Measurements from ENCODE around the gene CDK2.
A peak's percentile ranks its signal among the peaks of the same experiment; 100 is the strongest.
"Not testable (repeated sequence)": the region's sequence is repeated elsewhere in the genome, so short reads cannot be mapped to it uniquely, and the experiment has no call there.

CDK2 gene

GRCh38 chr12:55966408-55967281 lies at the start of gene CDK2:
Gene CDK2, plus strand, starts transcription at chr12:55966830. Its CDS starts 179 bp downstream, at chr12:55967009.
- Histone ChIP-seq H3K4me1 (ENCODE audit: insufficient read depth, low read length) (peaks cover 3% of the 10 kb centered on the region; the same call in 1 of the 2 replicates), H3K27me3 (ENCODE audit: insufficient read depth, low read length) (no peaks in the 10 kb centered on the region), H3K4me3 (ENCODE audit: low read length) (peak within 1 kb of the TSS; percentile 97), H3K27ac (ENCODE audit: low read length) (no peak within 1 kb of the TSS), H3K36me3 (ENCODE audit: insufficient read depth, low read depth, low read length) (peaks cover 34% of the 10 kb centered on the region), H3K9ac (ENCODE audit: low read depth, low read length) (peak within 1 kb of the TSS; percentile 92), H3K9me3 (ENCODE audit: insufficient read depth, low read depth, low read length) (no peaks in the 10 kb centered on the region)

- H3K4me1 ChIP-seq (ENCODE audit: insufficient read depth, low read length); H3K4me3 ChIP-seq (ENCODE audit: low read length); H3K9ac ChIP-seq (ENCODE audit: low read depth, low read length); H3K27me3 ChIP-seq (ENCODE audit: insufficient read depth, low read length); H3K9me3 ChIP-seq (ENCODE audit: insufficient read depth, low read depth, low read length); H3K27ac ChIP-seq (ENCODE audit: low read length): not testable (repeated sequence)
- H3K36me3 ChIP-seq (ENCODE audit: insufficient read depth, low read depth, low read length), result peaks cover 41% of the 10 kb centered on the region
Observed at GRCh38 chr12:55919032-55919431, 47.6 kb upstream of the CDK2 start.

GRCh38 chr12:55922126-55922525 lies 44.5 kb upstream of the CDK2 start:
- H3K27ac ChIP-seq (ENCODE audit: low read length), result no peak overlapping the region

GRCh38 chr12:55923648-55924047 lies 43.0 kb upstream of the CDK2 start:
- not testable (repeated sequence) for H3K27ac ChIP-seq (ENCODE audit: low read length); H3K27me3 ChIP-seq (ENCODE audit: insufficient read depth, low read length); H3K4me1 ChIP-seq (ENCODE audit: insufficient read depth, low read length); H3K4me3 ChIP-seq (ENCODE audit: low read length); H3K9ac ChIP-seq (ENCODE audit: low read depth, low read length); H3K9me3 ChIP-seq (ENCODE audit: insufficient read depth, low read depth, low read length)
- peaks cover 42% of the 10 kb centered on the region for H3K36me3 ChIP-seq (ENCODE audit: insufficient read depth, low read depth, low read length)

More at GRCh38 chr12:55922126-55922525, 44.5 kb upstream of the CDK2 start:
- Histone ChIP-seq H3K9me3 (ENCODE audit: insufficient read depth, low read depth, low read length) (no peaks in the 10 kb centered on the region), H3K27me3 (ENCODE audit: insufficient read depth, low read length) (no peaks in the 10 kb centered on the region), H3K36me3 (ENCODE audit: insufficient read depth, low read depth, low read length) (peaks cover 42% of the 10 kb centered on the region), H3K4me1 (ENCODE audit: insufficient read depth, low read length) (0 out of 2 replicates have a peak, but pooled peaks cover 3% of the 10 kb centered on the region), H3K4me3 (ENCODE audit: low read length) (no peak overlapping the region), H3K9ac (ENCODE audit: low read depth, low read length) (no peak overlapping the region)

GRCh38 chr12:55925371-55925770 lies 41.3 kb upstream of the CDK2 start:
- Histone ChIP-seq H3K27me3 (ENCODE audit: insufficient read depth, low read length) (no peaks in the 10 kb centered on the region), H3K27ac (ENCODE audit: low read length) (no peak overlapping the region), H3K36me3 (ENCODE audit: insufficient read depth, low read depth, low read length) (peaks cover 34% of the 10 kb centered on the region), H3K9ac (ENCODE audit: low read depth, low read length) (peak overlapping the region; percentile 96; the same call in 1 of the 2 replicates), H3K4me3 (ENCODE audit: low read length) (peak overlapping the region; percentile 93; the same call in 1 of the 2 replicates), H3K4me1 (ENCODE audit: insufficient read depth, low read length) (peaks cover 9% of the 10 kb centered on the region; the same call in 1 of the 2 replicates), H3K9me3 (ENCODE audit: insufficient read depth, low read depth, low read length) (no peaks in the 10 kb centered on the region)

DNA sequence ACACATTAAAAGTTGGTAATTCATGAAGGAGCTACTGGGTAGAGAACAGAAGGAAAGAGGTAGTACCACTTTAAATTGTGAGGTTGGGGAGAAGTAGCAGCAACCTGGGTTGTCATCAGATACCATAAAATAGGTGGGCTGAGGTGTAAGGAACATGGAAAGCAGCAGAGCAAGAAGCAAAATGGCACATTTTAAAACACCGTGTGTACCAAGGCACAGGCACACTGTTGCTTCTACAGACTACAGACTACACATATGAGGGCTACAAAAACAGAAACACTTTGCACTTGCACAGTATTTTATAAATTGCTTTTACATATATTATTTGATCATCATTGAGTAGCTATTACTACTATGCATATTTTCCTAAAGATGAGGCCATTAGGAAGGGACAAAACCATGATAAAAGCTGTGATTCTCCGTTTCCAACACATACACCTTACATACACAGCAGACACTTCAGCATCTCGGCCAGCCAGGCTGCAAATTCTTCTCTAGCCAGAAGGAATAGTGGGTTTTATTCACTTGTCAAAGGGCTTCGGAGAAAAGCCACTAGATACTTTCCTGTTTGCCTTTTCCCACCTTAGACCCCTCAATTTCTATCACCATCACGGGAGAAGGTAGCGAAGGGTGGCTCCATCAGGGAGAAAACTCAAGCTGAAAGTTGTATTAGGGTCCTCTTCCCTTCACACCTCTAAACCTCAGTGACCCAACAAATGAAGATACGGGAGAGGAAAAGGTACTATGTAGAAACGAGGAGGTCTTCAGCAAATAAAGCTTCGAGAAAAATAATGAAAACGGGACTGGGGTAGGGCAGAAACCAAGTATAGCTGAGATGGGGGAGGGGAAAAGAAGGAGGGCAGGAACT lies 40.5 kb upstream of the CDK2 start:
- Histone ChIP-seq H3K36me3 (ENCODE audit: insufficient read depth, low read depth, low read length) (peaks cover 30% of the 10 kb centered on the region), H3K4me3 (ENCODE audit: low read length) (peak overlapping the region; percentile 93), H3K4me1 (ENCODE audit: insufficient read depth, low read length) (peaks cover 10% of the 10 kb centered on the region; the same call in 1 of the 2 replicates), H3K9me3 (ENCODE audit: insufficient read depth, low read depth, low read length) (no peaks in the 10 kb centered on the region), H3K27ac (ENCODE audit: low read length) (peak overlapping the region; percentile 35), H3K27me3 (ENCODE audit: insufficient read depth, low read length) (peaks cover 2% of the 10 kb centered on the region; the same call in 1 of the 2 replicates), H3K9ac (ENCODE audit: low read depth, low read length) (peak overlapping the region; percentile 96; the same call in 1 of the 2 replicates)

GRCh38 chr12:55926738-55927587 lies 39.7 kb upstream of the CDK2 start:
- Histone ChIP-seq H3K27ac (ENCODE audit: low read length) (peak overlapping the region; percentile 84), H3K9ac (ENCODE audit: low read depth, low read length) (peak overlapping the region; percentile 96), H3K27me3 (ENCODE audit: insufficient read depth, low read length) (peaks cover 8% of the 10 kb centered on the region; the same call in 1 of the 2 replicates), H3K9me3 (ENCODE audit: insufficient read depth, low read depth, low read length) (no peaks in the 10 kb centered on the region), H3K4me1 (ENCODE audit: insufficient read depth, low read length) (peaks cover 15% of the 10 kb centered on the region), H3K36me3 (ENCODE audit: insufficient read depth, low read depth, low read length) (peaks cover 27% of the 10 kb centered on the region), H3K4me3 (ENCODE audit: low read length) (peak overlapping the region; percentile 93)

DNA sequence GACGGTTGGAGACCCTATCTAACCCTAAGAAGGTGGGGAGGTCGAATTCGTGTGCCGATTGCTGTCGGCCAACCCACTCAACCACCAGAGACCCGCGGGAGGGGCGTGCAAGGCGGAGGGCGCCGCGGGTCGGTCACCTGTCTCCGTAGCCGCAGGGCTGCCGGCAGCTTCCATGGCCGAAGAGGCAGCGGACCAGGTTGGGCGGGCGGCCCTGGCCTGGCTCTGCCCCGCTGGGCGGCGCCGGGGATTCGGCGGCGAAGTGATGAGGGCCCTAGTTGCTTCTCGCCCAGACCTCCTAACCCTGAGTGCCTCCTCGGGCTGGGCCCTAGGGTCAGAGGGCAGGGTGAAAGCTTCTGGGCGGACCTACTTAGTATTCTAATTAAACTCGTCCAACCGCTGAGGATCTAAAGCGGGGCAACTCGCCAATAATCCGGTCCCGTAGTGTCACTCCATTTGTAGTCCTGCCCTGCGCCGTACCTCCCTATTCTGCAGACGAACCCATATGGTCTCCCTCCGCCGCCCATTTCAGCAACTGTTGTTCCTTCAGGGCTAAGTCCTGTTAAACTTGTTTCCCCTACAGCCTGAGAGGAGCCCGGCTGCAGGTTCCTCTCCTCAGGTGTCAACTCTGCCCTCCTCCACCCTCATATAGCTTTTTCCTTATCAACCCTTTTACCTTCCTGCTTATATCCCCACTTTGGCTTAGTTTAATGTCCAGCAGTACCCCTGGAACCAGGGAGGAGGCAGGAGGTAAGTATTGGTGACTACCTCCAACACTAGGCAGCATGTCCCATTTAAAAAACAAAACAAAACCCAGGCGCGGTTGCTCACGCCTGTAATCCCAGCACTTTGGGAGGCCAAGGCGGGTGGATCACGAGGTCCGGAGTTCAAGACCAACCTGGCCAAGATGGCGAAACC lies 38.8 kb upstream of the CDK2 start, which contains the start of gene PYM1:
Gene PYM1, minus strand, starts transcription at position 307 of the 915 bp plus-strand sequence. Its CDS starts 133 bp downstream, at position 174.
- no peaks in the 10 kb centered on the region for H3K9me3 ChIP-seq (ENCODE audit: insufficient read depth, low read depth, low read length)
- H3K27me3 ChIP-seq (ENCODE audit: insufficient read depth, low read length), result peaks cover 17% of the 10 kb centered on the region
- H3K4me3 ChIP-seq (ENCODE audit: low read length), result peak within 1 kb of the TSS; percentile 93
- peak within 1 kb of the TSS; percentile 84 for H3K27ac ChIP-seq (ENCODE audit: low read length)
- peaks cover 19% of the 10 kb centered on the region for H3K36me3 ChIP-seq (ENCODE audit: insufficient read depth, low read depth, low read length)
- peaks cover 15% of the 10 kb centered on the region for H3K4me1 ChIP-seq (ENCODE audit: insufficient read depth, low read length)
- peak within 1 kb of the TSS; percentile 96 for H3K9ac ChIP-seq (ENCODE audit: low read depth, low read length)

GRCh38 chr12:55929306-55929791 lies 37.3 kb upstream of the CDK2 start:
- peaks cover 15% of the 10 kb centered on the region for H3K4me1 ChIP-seq (ENCODE audit: insufficient read depth, low read length)
- H3K4me3 ChIP-seq (ENCODE audit: low read length), result no peak overlapping the region
- H3K9me3 ChIP-seq (ENCODE audit: insufficient read depth, low read depth, low read length), result no peaks in the 10 kb centered on the region
- H3K9ac ChIP-seq (ENCODE audit: low read depth, low read length), result no peak overlapping the region
- peaks cover 32% of the 10 kb centered on the region for H3K27me3 ChIP-seq (ENCODE audit: insufficient read depth, low read length)
- H3K36me3 ChIP-seq (ENCODE audit: insufficient read depth, low read depth, low read length), result peaks cover 10% of the 10 kb centered on the region
- no peak overlapping the region for H3K27ac ChIP-seq (ENCODE audit: low read length)

DNA sequence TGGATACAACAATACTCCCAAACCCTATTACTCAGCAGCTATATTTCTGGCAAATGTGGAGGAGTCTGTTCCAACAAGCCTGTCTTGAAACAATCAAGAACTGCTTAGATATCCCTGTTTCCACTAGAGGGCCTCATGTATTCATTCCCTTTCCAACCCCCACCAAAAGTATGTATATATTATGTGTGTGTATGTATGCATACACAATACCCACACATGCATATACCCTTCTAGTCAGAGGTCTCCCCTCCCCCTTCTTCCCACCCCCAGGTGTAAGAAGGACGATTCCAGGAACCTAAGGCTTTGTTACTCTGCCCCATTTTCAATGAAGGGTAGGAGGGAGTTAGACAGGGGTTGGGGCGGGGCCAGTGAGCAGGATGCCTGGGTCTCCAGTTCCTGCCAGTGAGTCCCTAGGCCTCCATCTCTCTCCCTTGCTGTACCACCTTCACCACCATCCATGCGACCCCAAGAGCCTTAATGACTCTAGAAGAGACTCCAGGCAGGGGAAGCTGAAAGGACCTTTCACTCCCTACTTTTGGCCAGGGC lies 35.8 kb upstream of the CDK2 start, which contains the start of gene DGKA:
Gene DGKA, plus strand, starts transcription at position 392 of the 546 bp plus-strand sequence. CDS start 5,342 bp downstream, outside the sequence.
- H3K9me3 ChIP-seq (ENCODE audit: insufficient read depth, low read depth, low read length), result no peaks in the 10 kb centered on the region
- peak within 1 kb of the TSS; percentile 61; the same call in 1 of the 2 replicates for H3K9ac ChIP-seq (ENCODE audit: low read depth, low read length)
- H3K4me3 ChIP-seq (ENCODE audit: low read length), result peak within 1 kb of the TSS; percentile 75
- peaks cover under 1% of the 10 kb centered on the region for H3K36me3 ChIP-seq (ENCODE audit: insufficient read depth, low read depth, low read length)
- H3K27me3 ChIP-seq (ENCODE audit: insufficient read depth, low read length), result peaks cover 42% of the 10 kb centered on the region
- H3K27ac ChIP-seq (ENCODE audit: low read length), result no peak within 1 kb of the TSS
- H3K4me1 ChIP-seq (ENCODE audit: insufficient read depth, low read length), result peaks cover 12% of the 10 kb centered on the region

Measured in iPS-20b (cell line).